OCI-LY1 (cell line): ENCODE results near the gene EPHA5.

Experiments used
- H2AFZ ChIP-seq: fragments of 200-600 bp; sonication (generic), shearing (Covaris generic); 2 replicates; pipeline ENCODE4 v1.6.0; 2014; ENCODE audit warnings: antibody characterized with exemption, mild to moderate bottlenecking, low read length
- H3F3A ChIP-seq: fragments of 200-600 bp; sonication (generic), shearing (Covaris generic); 2 replicates; pipeline ENCODE4 v1.6.0; 2014; ENCODE audit warnings: mild to moderate bottlenecking, antibody characterized with exemption, low read length, moderate library complexity; ENCODE audit not compliant: insufficient read depth
- H3K27ac ChIP-seq: fragments of 200-600 bp; sonication (generic); 2 replicates; pipeline ENCODE4 v1.5.1; 2014; ENCODE audit warnings: low read length, mixed run types, mild to moderate bottlenecking, low read depth; ENCODE audit not compliant: poor library complexity, severe bottlenecking
- H3K27me3 ChIP-seq: fragments of 200-600 bp; sonication (generic); 2 replicates; pipeline ENCODE4 v1.6.0; 2014; ENCODE audit warnings: antibody characterized with exemption, mild to moderate bottlenecking, low read length, moderate library complexity; ENCODE audit not compliant: insufficient read depth
- H3K36me3 ChIP-seq: fragments of 200-600 bp; sonication (generic); 2 replicates; pipeline ENCODE4 v1.6.1; 2014; ENCODE audit warnings: mild to moderate bottlenecking, antibody characterized with exemption, low read length, moderate library complexity, mixed read lengths; ENCODE audit not compliant: insufficient read depth
- H3K4me1 ChIP-seq: fragments of 200-600 bp; sonication (generic); 2 replicates; pipeline ENCODE4 v1.5.1; 2014; ENCODE audit warnings: mild to moderate bottlenecking, low read length, moderate library complexity; ENCODE audit not compliant: insufficient read depth, severe bottlenecking
- H3K4me2 ChIP-seq: fragments of 200-600 bp; sonication (generic), shearing (Covaris generic); 2 replicates; pipeline ENCODE4 v1.6.1; 2014; ENCODE audit warnings: low read length
- H3K4me3 ChIP-seq: fragments of 200-600 bp; sonication (generic); 2 replicates; pipeline ENCODE4 v1.5.1; 2014; ENCODE audit warnings: low read length, low read depth, mild to moderate bottlenecking, mixed read lengths; ENCODE audit not compliant: poor library complexity, severe bottlenecking
- H3K79me2 ChIP-seq: fragments of 200-600 bp; shearing (Covaris generic); 2 replicates; pipeline ENCODE4 v1.6.1; 2016; ENCODE audit warnings: mixed run types, low read length, mixed read lengths; ENCODE audit not compliant: insufficient read depth
- H3K9ac ChIP-seq: fragments of 200-600 bp; sonication (generic), shearing (Covaris generic); 2 replicates; pipeline ENCODE4 v1.6.1; 2014; ENCODE audit warnings: mild to moderate bottlenecking, low read length, mixed read lengths
- H3K9me2 ChIP-seq: fragments of 200-600 bp; sonication (generic), shearing (Covaris generic); 2 replicates; pipeline ENCODE4 v1.6.1; 2014; ENCODE audit warnings: low read depth, mild to moderate bottlenecking, low read length, mixed read lengths
- H3K9me3 ChIP-seq: fragments of 200-600 bp; shearing (Covaris generic); 2 replicates; pipeline ENCODE4 v1.6.1; 2014; ENCODE audit warnings: low read length, mixed read lengths
- H4K20me1 ChIP-seq: fragments of 200-600 bp; sonication (generic), shearing (Covaris generic); 2 replicates; pipeline ENCODE4 v1.6.0; 2016; ENCODE audit warnings: mild to moderate bottlenecking, low read length; ENCODE audit not compliant: insufficient read depth
- CTCF ChIP-seq: fragments of 200-600 bp; sonication (generic), shearing (Covaris generic); IDR thresholded peaks from 2 replicates; pipeline ENCODE4 v1.5.1; 2017; ENCODE audit warnings: mild to moderate bottlenecking, antibody characterized with exemption, low read length, moderate library complexity, mixed read lengths
- EZH2 ChIP-seq: fragments of 200-600 bp; sonication (generic), shearing (Covaris generic); IDR thresholded peaks from 2 replicates; pipeline ENCODE4 v1.8.0; 2017; ENCODE audit warnings: borderline replicate concordance, mixed run types, mild to moderate bottlenecking, antibody characterized with exemption, low read length, moderate library complexity, mixed read lengths

EPHA5 gene

GRCh38 chr4:65467068-65467680, 203.1 kb downstream of the EPHA5 start:
- H3K27me3 ChIP-seq = no peaks in the 10 kb centered on the region
- no peaks in the 10 kb centered on the region for H4K20me1 ChIP-seq
- H3K27ac ChIP-seq = no peak overlapping the region
- no peak overlapping the region for H3K4me2 ChIP-seq
- no peaks in the 10 kb centered on the region for H3K79me2 ChIP-seq
- H3K4me1 ChIP-seq = no peaks in the 10 kb centered on the region
- TF ChIP-seq CTCF (no peak), EZH2 (no peak)
- H3K36me3 ChIP-seq = no peaks in the 10 kb centered on the region
- H3K9ac ChIP-seq = no peak overlapping the region
- H3K9me3 ChIP-seq = no peaks in the 10 kb centered on the region
- no peak overlapping the region for H2AFZ ChIP-seq
- H3F3A ChIP-seq = no peaks in the 10 kb centered on the region
- no peak overlapping the region for H3K4me3 ChIP-seq
- no peaks in the 10 kb centered on the region for H3K9me2 ChIP-seq

- Histone ChIP-seq H3K9me3 (no peaks in the 10 kb centered on the region), H3K4me3 (no peak overlapping the region), H4K20me1 (no peaks in the 10 kb centered on the region), H2AFZ (no peak overlapping the region), H3K9ac (no peak overlapping the region), H3K4me1 (no peaks in the 10 kb centered on the region), H3K4me2 (no peak overlapping the region), H3K36me3 (no peaks in the 10 kb centered on the region), H3K27ac (no peak overlapping the region), H3K9me2 (no peaks in the 10 kb centered on the region), H3F3A (no peaks in the 10 kb centered on the region), H3K79me2 (no peaks in the 10 kb centered on the region), H3K27me3 (no peaks in the 10 kb centered on the region)
- no peak for TF ChIP-seq EZH2
Observed at GRCh38 chr4:65461781-65462180, 208.5 kb downstream of the EPHA5 start.

- Histone ChIP-seq H3K9me2 (no peaks in the 10 kb centered on the region), H3K27me3 (no peaks in the 10 kb centered on the region), H2AFZ (no peak overlapping the region), H3K4me1 (no peaks in the 10 kb centered on the region), H3K79me2 (no peaks in the 10 kb centered on the region), H3K36me3 (no peaks in the 10 kb centered on the region), H3K4me3 (no peak overlapping the region), H3K27ac (no peak overlapping the region), H3K9me3 (no peaks in the 10 kb centered on the region), H4K20me1 (no peaks in the 10 kb centered on the region), H3F3A (no peaks in the 10 kb centered on the region), H3K9ac (no peak overlapping the region), H3K4me2 (no peak overlapping the region)
- no peak for TF ChIP-seq CTCF
- TF ChIP-seq EZH2 = no peak
Observed at GRCh38 chr4:65457011-65457410, 213.3 kb downstream of the EPHA5 start.

GRCh38 chr4:65456579-65456978, 213.7 kb downstream of the EPHA5 start:
- Histone ChIP-seq H3K9ac (no peak overlapping the region), H3K4me3 (no peak overlapping the region), H3K27ac (no peak overlapping the region), H3K79me2 (no peaks in the 10 kb centered on the region), H3K4me2 (no peak overlapping the region), H4K20me1 (no peaks in the 10 kb centered on the region), H3K9me2 (no peaks in the 10 kb centered on the region), H3K36me3 (no peaks in the 10 kb centered on the region), H3F3A (no peaks in the 10 kb centered on the region), H3K4me1 (no peaks in the 10 kb centered on the region), H2AFZ (no peak overlapping the region), H3K9me3 (no peaks in the 10 kb centered on the region), H3K27me3 (no peaks in the 10 kb centered on the region)
- no peak for TF ChIP-seq EZH2
- no peak for TF ChIP-seq CTCF
